DND-41 (cell line): ENCODE data around the gene MAST2.

Source experiments
- EZH2 ChIP-seq: IDR thresholded peaks from 3 replicates; pipeline ENCODE4 v1.6.1; 2012; ENCODE audit warnings: borderline replicate concordance, low read depth, mild to moderate bottlenecking, moderate library complexity, low read length, inconsistent platforms; ENCODE audit not compliant: severe bottlenecking
- TF ChIP-seq, protein P1 (sequence below): IDR thresholded peaks from 2 replicates; pipeline ENCODE4 v1.5.1; 2012; ENCODE audit warnings: borderline replicate concordance, low read length, moderate library complexity, mild to moderate bottlenecking; ENCODE audit not compliant: poor library complexity, severe bottlenecking; ENCODE audit errors: extremely low read depth

DNA sequence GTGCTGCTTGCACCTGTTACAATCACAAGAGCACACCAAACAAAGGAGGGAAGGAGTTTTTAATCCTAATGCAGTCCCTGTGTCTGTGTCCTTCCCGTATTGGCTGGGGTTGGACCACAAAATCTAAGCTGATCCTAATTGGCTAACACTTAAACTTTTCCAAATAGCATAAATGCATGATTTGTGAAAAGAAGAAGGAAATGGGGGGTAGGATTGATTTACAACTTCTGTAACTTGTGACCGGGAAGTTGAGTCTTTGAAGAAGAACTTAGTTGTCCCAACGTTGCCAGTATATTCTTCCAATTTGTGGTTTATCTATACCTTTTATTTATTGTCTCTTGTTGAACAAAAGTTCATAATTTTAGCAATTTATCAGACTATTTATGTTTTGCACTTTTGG, 41.1 kb upstream of the MAST2 start:
- TF ChIP-seq, protein P1, sequence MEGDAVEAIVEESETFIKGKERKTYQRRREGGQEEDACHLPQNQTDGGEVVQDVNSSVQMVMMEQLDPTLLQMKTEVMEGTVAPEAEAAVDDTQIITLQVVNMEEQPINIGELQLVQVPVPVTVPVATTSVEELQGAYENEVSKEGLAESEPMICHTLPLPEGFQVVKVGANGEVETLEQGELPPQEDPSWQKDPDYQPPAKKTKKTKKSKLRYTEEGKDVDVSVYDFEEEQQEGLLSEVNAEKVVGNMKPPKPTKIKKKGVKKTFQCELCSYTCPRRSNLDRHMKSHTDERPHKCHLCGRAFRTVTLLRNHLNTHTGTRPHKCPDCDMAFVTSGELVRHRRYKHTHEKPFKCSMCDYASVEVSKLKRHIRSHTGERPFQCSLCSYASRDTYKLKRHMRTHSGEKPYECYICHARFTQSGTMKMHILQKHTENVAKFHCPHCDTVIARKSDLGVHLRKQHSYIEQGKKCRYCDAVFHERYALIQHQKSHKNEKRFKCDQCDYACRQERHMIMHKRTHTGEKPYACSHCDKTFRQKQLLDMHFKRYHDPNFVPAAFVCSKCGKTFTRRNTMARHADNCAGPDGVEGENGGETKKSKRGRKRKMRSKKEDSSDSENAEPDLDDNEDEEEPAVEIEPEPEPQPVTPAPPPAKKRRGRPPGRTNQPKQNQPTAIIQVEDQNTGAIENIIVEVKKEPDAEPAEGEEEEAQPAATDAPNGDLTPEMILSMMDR = no peak
- no peak for TF ChIP-seq EZH2
